ENCODE results near the gene CAP2.
A peak's percentile ranks its signal among the peaks of the same experiment; 100 is the strongest.
"Not testable (repeated sequence)": the region's sequence is repeated elsewhere in the genome, so short reads cannot be mapped to it uniquely, and the experiment has no call there.

CAP2 gene

GRCh38 chr6:17580518-17581048, 187.2 kb downstream of the CAP2 start:
- Histone ChIP-seq H3K27ac (peak overlapping the region; percentile 6), H3K4me3 (ENCODE audit: low read depth, low read length) (peak overlapping the region; percentile 62), H3K27me3 (replicated peaks) (no peaks in the 10 kb centered on the region), H3K36me3 (replicated peaks) (no peaks in the 10 kb centered on the region)
- in situ Hi-C loops (cut with HindIII; ENCODE audit: low pct_ligation_motif_present, low sequenced_read_pairs), result no loop called here
- TF ChIP-seq CTCF (IDR thresholded peaks at IDR 0.05; ENCODE audit: low read depth, low read length, missing control alignments), result no peak
- DNase-seq, result peak; percentile 25

GRCh38 chr6:17581282-17581681, 187.9 kb downstream of the CAP2 start:
- H3K36me3 ChIP-seq (replicated peaks); H3K27me3 ChIP-seq (replicated peaks); H3K27ac ChIP-seq; DNase-seq; in situ Hi-C loops (cut with HindIII; ENCODE audit: low pct_ligation_motif_present, low sequenced_read_pairs); H3K4me3 ChIP-seq (ENCODE audit: low read depth, low read length): not testable (repeated sequence)

- in situ Hi-C loops (cut with HindIII; ENCODE audit: low pct_ligation_motif_present, low sequenced_read_pairs), result no loop called here
- H3K27ac ChIP-seq, result peak overlapping the region; percentile 73
- H3K36me3 ChIP-seq (replicated peaks), result no peaks in the 10 kb centered on the region
- no peak for TF ChIP-seq CTCF (IDR thresholded peaks at IDR 0.05; ENCODE audit: low read depth, low read length, missing control alignments)
- no peaks in the 10 kb centered on the region for H3K27me3 ChIP-seq (replicated peaks)
- no peak overlapping the region for H3K4me3 ChIP-seq (ENCODE audit: low read depth, low read length)
- DNase-seq, result peak; percentile 72
Observed at GRCh38 chr6:17583811-17584210, 190.4 kb downstream of the CAP2 start.

- no peaks in the 10 kb centered on the region for H3K27me3 ChIP-seq (replicated peaks)
- no peak overlapping the region for H3K4me3 ChIP-seq (ENCODE audit: low read depth, low read length)
- peak; percentile 76 for DNase-seq
- H3K27ac ChIP-seq, result peak overlapping the region; percentile 73
- TF ChIP-seq CTCF (IDR thresholded peaks at IDR 0.05; ENCODE audit: low read depth, low read length, missing control alignments), result peak; percentile 66
- no peaks in the 10 kb centered on the region for H3K36me3 ChIP-seq (replicated peaks)
- in situ Hi-C loops (cut with HindIII; ENCODE audit: low pct_ligation_motif_present, low sequenced_read_pairs), result no loop called here
Observed at GRCh38 chr6:17584241-17584803, 190.9 kb downstream of the CAP2 start.

- DNase-seq, result no peak
- H3K27ac ChIP-seq, result no peak overlapping the region
- no peaks in the 10 kb centered on the region for H3K27me3 ChIP-seq (replicated peaks)
- peak; percentile 52 for TF ChIP-seq CTCF (IDR thresholded peaks at IDR 0.05; ENCODE audit: low read depth, low read length, missing control alignments)
- H3K36me3 ChIP-seq (replicated peaks), result no peaks in the 10 kb centered on the region
- no peak overlapping the region for H3K4me3 ChIP-seq (ENCODE audit: low read depth, low read length)
- in situ Hi-C loops (cut with HindIII; ENCODE audit: low pct_ligation_motif_present, low sequenced_read_pairs), result no loop called here
Observed at GRCh38 chr6:17585766-17586490, 192.5 kb downstream of the CAP2 start.

- H3K27ac ChIP-seq; H3K4me3 ChIP-seq (ENCODE audit: low read depth, low read length); H3K36me3 ChIP-seq (replicated peaks); H3K27me3 ChIP-seq (replicated peaks); in situ Hi-C loops (cut with HindIII; ENCODE audit: low pct_ligation_motif_present, low sequenced_read_pairs); DNase-seq: not testable (repeated sequence)
Observed at GRCh38 chr6:17586623-17587022, 193.2 kb downstream of the CAP2 start.

Data from brain microvascular endothelial cell (primary cell).